ENCODE measurements around the gene SRGAP3.

GRCh38 chr3:9251055-9251786 is 1.8 kb upstream of the SRGAP3 start:
- TF ChIP-seq CTCF (IDR thresholded peaks at IDR 0.05) (no peak), EP300 (IDR thresholded peaks at IDR 0.05) (no peak), POLR2A (IDR thresholded peaks at IDR 0.05) (no peak)
